ENCODE measurements around the gene SYT9. TPM values are rescaled to one million over a fixed set of nuclear protein-coding genes. Genes with fewer than 3 reads are reported as not detected.
A peak's percentile ranks its signal among the peaks of the same experiment; 100 is the strongest.

The SYT9 gene
- polyA plus RNA-seq, 1 donor from 2014 or later, result 2.3 TPM

DNA sequence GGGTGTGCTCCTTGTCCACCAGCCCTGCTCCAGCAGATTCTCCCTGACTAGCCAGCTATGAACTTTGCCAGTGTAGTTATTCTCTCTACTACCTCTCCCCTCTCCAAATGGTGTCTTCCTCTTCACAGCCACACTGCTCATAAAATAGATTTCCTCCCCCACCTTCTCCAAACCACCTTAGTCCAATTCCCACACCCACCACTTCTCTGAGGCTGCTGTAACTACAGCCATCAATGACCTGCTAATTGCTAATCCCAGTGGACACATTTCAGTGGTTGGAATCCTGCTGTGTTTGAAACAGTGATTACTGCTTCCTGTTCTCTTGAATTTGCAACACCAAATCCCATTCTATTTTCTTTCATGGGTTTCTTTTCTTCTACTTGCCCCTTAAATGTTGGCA, 23.4 kb downstream of the SYT9 start:
- Histone ChIP-seq H2AFZ (ENCODE audit: low read depth, low read length) (no peak overlapping the region), H3K4me2 (ENCODE audit: low read length) (no peak overlapping the region), H3K79me2 (replicated peaks; ENCODE audit: insufficient read depth, low read length) (no peaks in the 10 kb centered on the region), H3K27me3 (ENCODE audit: insufficient read depth, low read depth, low read length) (no peaks in the 10 kb centered on the region), H3F3A (ENCODE audit: insufficient read depth, low read length, poor library complexity, severe bottlenecking) (no peaks in the 10 kb centered on the region), H3K36me3 (ENCODE audit: insufficient read depth, low read length) (no peaks in the 10 kb centered on the region), H3K9ac (ENCODE audit: low read length) (no peak overlapping the region), H3K27ac (ENCODE audit: low read length) (no peak overlapping the region), H3K9me3 (ENCODE audit: low read length) (no peaks in the 10 kb centered on the region), H3K4me3 (ENCODE audit: low read length) (no peak overlapping the region), H4K20me1 (ENCODE audit: insufficient read depth) (no peaks in the 10 kb centered on the region), H3K9me2 (ENCODE audit: insufficient read depth, low read length) (no peaks in the 10 kb centered on the region)
- no peak for TF ChIP-seq RAD21 (conservative IDR thresholded peaks at IDR 0.05)
- no peak for TF ChIP-seq POLR2AphosphoS5 (IDR thresholded peaks at IDR 0.05)
- TF ChIP-seq, protein P1, sequence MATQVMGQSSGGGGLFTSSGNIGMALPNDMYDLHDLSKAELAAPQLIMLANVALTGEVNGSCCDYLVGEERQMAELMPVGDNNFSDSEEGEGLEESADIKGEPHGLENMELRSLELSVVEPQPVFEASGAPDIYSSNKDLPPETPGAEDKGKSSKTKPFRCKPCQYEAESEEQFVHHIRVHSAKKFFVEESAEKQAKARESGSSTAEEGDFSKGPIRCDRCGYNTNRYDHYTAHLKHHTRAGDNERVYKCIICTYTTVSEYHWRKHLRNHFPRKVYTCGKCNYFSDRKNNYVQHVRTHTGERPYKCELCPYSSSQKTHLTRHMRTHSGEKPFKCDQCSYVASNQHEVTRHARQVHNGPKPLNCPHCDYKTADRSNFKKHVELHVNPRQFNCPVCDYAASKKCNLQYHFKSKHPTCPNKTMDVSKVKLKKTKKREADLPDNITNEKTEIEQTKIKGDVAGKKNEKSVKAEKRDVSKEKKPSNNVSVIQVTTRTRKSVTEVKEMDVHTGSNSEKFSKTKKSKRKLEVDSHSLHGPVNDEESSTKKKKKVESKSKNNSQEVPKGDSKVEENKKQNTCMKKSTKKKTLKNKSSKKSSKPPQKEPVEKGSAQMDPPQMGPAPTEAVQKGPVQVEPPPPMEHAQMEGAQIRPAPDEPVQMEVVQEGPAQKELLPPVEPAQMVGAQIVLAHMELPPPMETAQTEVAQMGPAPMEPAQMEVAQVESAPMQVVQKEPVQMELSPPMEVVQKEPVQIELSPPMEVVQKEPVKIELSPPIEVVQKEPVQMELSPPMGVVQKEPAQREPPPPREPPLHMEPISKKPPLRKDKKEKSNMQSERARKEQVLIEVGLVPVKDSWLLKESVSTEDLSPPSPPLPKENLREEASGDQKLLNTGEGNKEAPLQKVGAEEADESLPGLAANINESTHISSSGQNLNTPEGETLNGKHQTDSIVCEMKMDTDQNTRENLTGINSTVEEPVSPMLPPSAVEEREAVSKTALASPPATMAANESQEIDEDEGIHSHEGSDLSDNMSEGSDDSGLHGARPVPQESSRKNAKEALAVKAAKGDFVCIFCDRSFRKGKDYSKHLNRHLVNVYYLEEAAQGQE (IDR thresholded peaks at IDR 0.05; ENCODE audit: borderline replicate concordance), result no peak
- TF ChIP-seq EZH2 (IDR thresholded peaks at IDR 0.05; ENCODE audit: borderline replicate concordance, insufficient read depth, low read length, poor library complexity, severe bottlenecking), result no peak
- TF ChIP-seq, protein P2, sequence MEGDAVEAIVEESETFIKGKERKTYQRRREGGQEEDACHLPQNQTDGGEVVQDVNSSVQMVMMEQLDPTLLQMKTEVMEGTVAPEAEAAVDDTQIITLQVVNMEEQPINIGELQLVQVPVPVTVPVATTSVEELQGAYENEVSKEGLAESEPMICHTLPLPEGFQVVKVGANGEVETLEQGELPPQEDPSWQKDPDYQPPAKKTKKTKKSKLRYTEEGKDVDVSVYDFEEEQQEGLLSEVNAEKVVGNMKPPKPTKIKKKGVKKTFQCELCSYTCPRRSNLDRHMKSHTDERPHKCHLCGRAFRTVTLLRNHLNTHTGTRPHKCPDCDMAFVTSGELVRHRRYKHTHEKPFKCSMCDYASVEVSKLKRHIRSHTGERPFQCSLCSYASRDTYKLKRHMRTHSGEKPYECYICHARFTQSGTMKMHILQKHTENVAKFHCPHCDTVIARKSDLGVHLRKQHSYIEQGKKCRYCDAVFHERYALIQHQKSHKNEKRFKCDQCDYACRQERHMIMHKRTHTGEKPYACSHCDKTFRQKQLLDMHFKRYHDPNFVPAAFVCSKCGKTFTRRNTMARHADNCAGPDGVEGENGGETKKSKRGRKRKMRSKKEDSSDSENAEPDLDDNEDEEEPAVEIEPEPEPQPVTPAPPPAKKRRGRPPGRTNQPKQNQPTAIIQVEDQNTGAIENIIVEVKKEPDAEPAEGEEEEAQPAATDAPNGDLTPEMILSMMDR (IDR thresholded peaks at IDR 0.05; ENCODE audit: poor library complexity, severe bottlenecking), result no peak
- no peak for TF ChIP-seq EP300 (conservative IDR thresholded peaks at IDR 0.05; ENCODE audit: poor library complexity, severe bottlenecking)
- TF ChIP-seq TAF1 (IDR thresholded peaks at IDR 0.05; ENCODE audit: low read depth), result no peak
- TF ChIP-seq MXI1 (conservative IDR thresholded peaks at IDR 0.05; ENCODE audit: poor library complexity, severe bottlenecking), result no peak
- no peak for TF ChIP-seq SMC3 (conservative IDR thresholded peaks at IDR 0.05; ENCODE audit: poor library complexity)

DNA sequence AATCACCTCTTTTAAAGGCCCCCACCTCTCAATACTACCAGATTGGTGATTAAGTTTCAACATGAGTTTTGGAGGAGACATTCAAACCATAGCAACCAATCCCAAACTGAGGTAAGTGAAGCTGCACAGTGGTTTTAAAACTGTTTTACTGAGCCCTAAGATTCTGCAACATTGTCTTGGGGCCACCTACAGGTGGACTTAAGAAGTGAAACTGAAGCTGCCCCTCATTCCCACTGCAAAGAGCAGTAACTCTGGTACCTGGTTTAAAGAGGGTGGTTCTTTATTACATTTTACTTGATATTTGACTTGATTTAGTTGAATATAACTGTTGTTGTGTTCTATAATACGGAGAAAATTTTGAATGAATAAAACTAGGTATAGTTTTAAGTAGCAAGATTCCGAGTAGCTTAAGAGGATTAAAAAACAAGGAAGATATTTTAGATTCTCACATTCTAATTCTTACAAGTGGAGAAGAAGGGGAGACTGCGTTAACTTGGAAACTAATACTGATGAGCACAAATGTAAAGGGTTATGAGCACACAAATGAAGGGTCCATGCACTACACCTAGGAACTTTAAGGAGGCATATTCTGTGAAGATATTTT, 26.7 kb downstream of the SYT9 start:
- no peak overlapping the region for H2AFZ ChIP-seq (ENCODE audit: low read depth, low read length)
- no peak for TF ChIP-seq EP300 (conservative IDR thresholded peaks at IDR 0.05; ENCODE audit: poor library complexity, severe bottlenecking)
- TF ChIP-seq, protein P2 (IDR thresholded peaks at IDR 0.05; ENCODE audit: poor library complexity, severe bottlenecking), result peak; percentile 56
- TF ChIP-seq RAD21 (conservative IDR thresholded peaks at IDR 0.05), result peak; percentile 41
- no peak for TF ChIP-seq EZH2 (IDR thresholded peaks at IDR 0.05; ENCODE audit: borderline replicate concordance, insufficient read depth, low read length, poor library complexity, severe bottlenecking)
- no peak for TF ChIP-seq TAF1 (IDR thresholded peaks at IDR 0.05; ENCODE audit: low read depth)
- no peak for TF ChIP-seq POLR2AphosphoS5 (IDR thresholded peaks at IDR 0.05)
- peak; percentile 12 for TF ChIP-seq SMC3 (conservative IDR thresholded peaks at IDR 0.05; ENCODE audit: poor library complexity)
- no peak for TF ChIP-seq MXI1 (conservative IDR thresholded peaks at IDR 0.05; ENCODE audit: poor library complexity, severe bottlenecking)
- TF ChIP-seq, protein P1 (IDR thresholded peaks at IDR 0.05; ENCODE audit: borderline replicate concordance), result no peak

More for the DNA sequence above, 26.7 kb downstream of the SYT9 start:
- H3F3A ChIP-seq (ENCODE audit: insufficient read depth, low read length, poor library complexity, severe bottlenecking), result no peaks in the 10 kb centered on the region
- no peak overlapping the region for H3K4me3 ChIP-seq (ENCODE audit: low read length)
- no peaks in the 10 kb centered on the region for H3K9me2 ChIP-seq (ENCODE audit: insufficient read depth, low read length)
- H3K27me3 ChIP-seq (ENCODE audit: insufficient read depth, low read depth, low read length), result no peaks in the 10 kb centered on the region
- no peaks in the 10 kb centered on the region for H3K9me3 ChIP-seq (ENCODE audit: low read length)
- no peaks in the 10 kb centered on the region for H3K79me2 ChIP-seq (replicated peaks; ENCODE audit: insufficient read depth, low read length)
- no peaks in the 10 kb centered on the region for H3K36me3 ChIP-seq (ENCODE audit: insufficient read depth, low read length)
- no peak overlapping the region for H3K27ac ChIP-seq (ENCODE audit: low read length)
- H4K20me1 ChIP-seq (ENCODE audit: insufficient read depth), result no peaks in the 10 kb centered on the region
- H3K9ac ChIP-seq (ENCODE audit: low read length), result no peak overlapping the region
- H3K4me2 ChIP-seq (ENCODE audit: low read length), result no peak overlapping the region
